NCI-H2196 (cell line): ENCODE data around the gene SMIM41.

Experiments used
- DNase-seq: peaks from one replicate; lab custom pipeline; 2025; ENCODE audit not compliant: unreplicated experiment; lab: John Stamatoyannopoulos, UW

Gene SMIM41

DNA sequence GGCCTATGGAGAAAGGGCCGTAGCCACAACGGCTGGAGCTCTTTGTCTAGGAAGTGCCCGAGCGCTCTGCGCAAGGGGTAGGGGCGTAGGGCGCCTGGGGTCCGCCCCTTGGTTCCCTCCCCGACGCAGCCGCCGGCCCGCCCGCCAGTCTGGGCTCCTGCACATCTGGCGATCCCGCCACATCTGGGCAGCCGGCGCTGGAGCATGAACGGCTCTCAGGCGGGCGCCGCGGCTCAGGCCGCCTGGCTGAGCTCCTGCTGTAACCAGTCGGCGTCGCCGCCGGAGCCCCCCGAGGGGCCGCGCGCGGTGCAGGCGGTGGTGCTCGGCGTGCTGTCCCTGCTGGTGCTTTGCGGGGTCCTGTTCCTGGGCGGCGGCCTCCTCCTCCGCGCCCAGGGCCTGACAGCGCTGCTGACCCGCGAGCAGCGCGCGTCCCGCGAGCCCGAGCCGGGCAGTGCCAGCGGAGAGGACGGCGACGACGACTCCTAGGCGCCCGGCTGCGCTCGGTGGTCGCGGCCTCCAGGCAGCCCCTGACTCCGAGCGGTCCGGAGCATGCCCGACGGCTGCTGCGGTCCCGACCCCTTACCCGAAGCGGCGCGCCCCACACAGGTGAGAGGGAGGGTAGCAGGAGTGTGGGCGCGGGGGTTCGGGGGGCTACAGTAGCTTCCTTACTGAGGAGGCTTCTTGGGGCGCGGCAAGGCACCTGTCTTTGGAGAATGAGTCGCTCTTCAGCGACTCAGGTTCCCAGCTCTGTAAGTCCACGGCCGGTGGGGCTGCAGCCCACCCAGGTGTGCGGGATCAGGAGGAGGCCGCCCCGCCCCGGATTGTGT lies at the start of gene SMIM41:
TSS of gene SMIM41 (plus strand) at position 129 of the 827 bp plus-strand sequence. CDS start at position 205, 76 bp downstream.
- DNase-seq: no peak

DNA sequence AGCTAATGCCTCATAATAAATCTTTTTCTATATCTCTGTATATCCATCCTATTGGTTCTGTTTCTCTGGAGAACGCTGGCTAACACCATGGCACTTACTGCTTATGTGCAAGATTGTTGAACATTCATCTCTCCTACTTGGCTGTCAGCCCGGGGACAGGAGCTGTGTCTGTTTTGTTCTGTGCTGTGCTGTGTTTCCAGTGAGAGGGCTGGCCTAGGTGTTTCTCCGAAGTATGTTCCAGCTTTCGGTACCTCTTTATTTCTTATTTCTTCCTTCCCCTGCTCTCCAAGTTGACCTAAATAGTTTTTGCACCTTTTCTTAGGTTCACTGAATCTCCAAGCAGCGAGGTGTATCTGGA lies 47.1 kb upstream of the SMIM41 start:
- DNase-seq: peak; percentile 49

GRCh38 chr12:52032804-52033445 lies 46.6 kb upstream of the SMIM41 start:
- DNase-seq: peak; percentile 96

DNA sequence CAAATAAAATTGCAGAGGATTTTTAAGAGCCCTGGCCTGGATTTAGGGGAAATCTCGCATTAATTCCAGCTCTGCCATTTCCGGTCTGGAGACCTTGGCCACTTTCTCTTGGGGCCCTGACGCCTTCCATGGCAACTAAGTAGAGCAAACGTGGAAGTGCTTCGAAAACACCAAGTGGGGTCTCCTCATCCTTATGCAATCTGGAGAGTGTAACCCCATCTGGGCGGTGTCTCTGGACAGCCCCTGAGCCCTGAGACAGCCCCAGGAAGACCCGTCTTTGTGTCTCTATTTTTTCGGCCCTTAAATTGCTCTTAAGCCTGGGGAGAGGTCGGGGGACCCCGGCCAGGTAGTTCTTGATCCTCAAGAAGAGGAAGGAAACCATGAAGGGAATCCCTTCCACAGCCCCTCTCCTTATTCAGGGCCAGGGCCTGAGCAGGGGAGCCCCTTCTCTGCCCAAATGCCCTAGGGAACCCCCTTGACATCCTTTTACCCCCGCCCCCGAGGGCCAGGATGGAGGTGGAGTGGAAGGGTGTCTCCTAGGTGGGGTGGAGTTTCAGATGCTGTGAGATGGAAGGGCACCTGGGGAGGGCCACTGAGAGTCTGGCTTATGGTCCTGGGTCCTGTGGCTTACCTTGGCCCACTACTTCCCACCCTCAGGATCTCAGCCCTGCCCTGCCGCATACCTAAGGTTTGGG lies 45.9 kb upstream of the SMIM41 start:
- no peak for DNase-seq

- no peak for DNase-seq
Observed at GRCh38 chr12:52035190-52035589, 44.3 kb upstream of the SMIM41 start.

GRCh38 chr12:52035926-52036325 lies 43.6 kb upstream of the SMIM41 start:
- DNase-seq: no peak

DNA sequence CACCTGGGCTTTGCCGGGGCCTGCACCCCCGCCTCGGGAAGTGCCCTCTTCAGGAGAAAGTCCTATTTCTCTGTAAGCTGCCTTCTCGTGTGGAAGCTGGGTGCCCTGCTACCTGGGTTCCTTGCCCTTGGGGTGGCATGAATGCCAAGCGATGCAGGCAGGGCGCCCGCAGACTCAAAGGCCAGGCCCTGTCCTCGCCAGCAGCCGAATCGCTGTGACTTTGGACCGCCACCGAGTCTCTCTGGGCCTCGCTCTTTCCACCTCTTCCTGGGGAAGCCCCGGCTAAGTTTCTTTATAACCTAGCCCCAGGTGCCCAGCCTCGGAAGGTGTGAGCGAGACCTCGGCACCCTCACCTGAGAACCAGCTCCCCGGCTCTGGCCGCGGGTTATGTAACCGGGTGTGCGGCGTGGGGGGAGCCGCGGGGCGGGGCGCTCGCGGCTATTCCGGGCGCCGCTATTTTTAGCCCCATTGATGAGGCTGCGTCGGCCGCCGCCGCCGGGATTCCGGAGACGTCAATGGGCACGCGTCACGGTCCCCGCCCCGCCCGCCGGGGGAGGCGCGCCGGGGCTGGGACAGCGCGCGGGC lies 42.8 kb upstream of the SMIM41 start:
- peak; percentile 88 for DNase-seq

DNA sequence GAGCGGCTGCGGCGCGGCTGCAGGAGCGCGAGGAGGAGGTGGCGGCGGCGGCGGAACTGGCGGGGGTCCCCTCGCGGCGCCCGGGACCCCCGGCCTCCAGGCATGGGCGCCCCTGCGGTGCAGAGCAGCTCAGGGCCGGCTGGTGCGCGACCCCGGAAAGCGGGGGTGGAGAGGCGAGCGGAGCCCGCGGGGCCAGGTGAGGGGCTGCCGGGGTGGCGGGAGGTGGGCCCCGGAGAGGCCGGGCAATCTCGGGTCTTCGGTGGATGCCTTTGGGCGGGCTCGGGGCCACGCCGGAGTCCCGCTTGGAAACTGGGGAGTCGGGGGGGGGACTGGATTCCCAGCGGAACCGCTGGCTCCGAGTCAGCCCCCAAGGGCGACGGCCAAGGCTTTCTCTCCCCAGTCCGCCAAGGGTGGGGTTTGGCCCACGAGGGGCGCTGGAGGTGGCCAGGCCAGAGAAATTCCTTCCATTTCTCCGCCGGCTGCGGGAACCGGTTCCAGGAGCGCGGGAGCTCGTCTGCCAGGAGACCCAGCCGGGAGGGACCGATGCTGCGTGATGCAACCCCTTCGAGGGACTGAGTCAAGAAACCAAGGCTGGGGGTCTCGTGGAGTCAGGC lies 42.1 kb upstream of the SMIM41 start:
- DNase-seq: no peak

DNA sequence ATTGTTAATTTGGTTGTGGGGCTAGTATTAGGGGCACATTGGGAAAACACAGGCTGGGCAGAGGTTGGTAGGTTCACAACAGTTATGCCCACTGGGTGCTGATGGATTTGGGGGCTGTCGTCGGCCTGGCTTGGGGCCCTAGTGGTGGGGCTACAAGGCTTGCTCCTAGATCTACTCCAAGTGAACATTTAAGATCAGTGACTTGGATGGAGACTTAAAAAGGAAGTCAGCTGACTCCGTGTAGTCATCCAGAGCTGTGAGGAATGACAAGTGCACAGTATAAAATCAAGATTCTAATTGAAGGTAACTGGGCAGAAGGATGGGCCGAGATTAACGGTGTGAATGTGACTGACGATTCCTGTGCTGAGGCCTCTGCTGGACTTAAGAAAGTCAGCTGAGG lies 41.1 kb upstream of the SMIM41 start:
- DNase-seq: no peak

GRCh38 chr12:52041035-52041434 lies 38.5 kb upstream of the SMIM41 start:
- no peak for DNase-seq

DNA sequence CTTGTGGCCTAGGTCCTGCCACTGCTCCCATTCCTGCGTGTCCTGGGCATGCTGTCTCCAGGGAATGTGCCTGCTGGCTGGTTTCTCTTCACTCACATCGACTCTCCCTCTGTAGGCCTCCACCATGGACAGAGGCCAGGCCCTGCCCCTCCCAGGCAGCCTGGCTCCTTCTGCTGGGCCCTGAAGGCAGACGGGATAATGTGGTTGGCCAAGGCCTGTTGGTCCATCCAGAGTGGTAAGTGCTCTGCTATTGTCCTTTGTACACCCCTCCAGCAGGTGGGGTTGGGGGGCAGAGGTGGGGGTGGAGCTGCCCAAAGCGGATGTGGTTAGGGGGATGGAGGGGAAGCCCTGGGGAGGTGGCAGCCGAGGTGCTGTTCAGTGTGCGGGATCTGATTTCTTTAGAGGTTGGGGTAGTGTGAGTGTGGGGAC lies 37.8 kb upstream of the SMIM41 start:
- DNase-seq: peak; percentile 87

DNA sequence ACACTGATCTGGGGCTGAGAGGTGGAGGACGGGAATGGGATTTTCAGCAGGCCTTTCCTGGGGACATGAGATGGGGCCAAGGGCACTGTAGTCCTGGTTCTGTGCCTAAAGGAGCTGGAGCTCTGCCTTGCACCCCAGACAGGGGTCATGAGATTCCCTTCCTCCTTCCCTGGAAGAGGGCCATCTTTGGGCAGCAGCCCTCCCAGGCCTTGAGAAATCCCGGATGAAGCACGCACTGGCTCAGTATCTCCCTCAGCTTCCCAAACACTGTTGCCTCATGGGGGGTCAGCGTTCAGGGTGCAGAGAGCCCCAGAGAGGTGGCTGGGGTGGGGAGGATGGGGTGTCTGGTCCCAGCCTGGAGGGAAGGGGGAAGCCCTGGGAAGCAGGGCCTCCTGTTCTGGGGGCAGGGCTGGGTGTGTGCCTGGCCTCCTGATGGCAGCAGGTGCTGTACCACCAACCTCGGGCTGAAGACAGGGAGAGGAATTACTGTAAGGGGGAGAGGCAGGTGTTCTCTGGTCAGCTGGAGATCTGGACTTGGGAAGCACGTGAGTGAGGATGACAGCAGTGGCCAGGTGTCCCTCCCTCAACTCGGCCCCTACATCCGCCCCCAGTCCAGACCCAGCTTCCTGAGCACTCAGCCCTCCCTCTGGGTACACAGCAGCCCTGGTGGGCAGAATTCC lies 36.7 kb upstream of the SMIM41 start:
- DNase-seq: peak; percentile 86

DNA sequence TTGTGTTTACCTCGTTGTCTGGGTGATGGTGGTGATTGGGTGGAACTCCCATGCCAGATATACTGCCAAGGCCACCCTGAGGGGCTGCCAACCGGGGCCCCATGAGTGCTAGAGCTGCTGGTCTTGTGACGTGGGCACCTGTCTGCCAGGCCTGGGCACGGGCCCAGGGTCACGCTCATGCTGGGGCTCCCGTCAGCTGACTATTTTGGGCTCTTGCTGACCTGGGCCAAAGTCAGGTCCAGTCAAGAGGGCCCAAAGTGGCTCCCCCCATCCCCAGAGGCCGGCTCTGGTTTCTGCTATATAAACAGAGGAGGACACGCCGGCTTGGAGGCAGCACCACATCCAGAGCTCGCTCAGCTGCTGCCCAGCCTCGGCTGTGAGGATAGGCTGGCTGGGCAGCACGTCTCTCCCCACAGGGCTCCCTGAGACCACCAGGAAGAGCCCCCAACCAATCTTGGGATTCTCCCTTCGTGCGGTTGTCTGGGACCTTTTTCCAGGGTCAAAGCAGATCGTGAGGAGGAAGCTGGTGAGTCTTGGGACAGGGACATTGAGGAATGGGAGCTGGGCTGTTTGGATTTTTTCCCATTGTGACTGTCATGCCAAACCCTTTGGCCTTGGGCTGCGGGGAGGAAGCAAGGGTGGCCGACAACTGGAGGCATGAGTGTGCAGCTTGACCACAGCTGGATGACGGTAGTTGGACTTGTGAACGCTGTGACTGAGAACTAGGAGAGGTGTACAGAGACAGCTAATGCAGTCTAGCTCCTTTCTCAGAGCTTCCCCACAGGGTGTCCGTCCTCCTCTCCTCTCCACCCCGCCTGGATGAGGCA lies 35.9 kb upstream of the SMIM41 start:
- DNase-seq: peak; percentile 86

GRCh38 chr12:52044292-52044983 lies 35.1 kb upstream of the SMIM41 start:
- no peak for DNase-seq

GRCh38 chr12:52045794-52046199 lies 33.7 kb upstream of the SMIM41 start:
- DNase-seq: no peak

DNA sequence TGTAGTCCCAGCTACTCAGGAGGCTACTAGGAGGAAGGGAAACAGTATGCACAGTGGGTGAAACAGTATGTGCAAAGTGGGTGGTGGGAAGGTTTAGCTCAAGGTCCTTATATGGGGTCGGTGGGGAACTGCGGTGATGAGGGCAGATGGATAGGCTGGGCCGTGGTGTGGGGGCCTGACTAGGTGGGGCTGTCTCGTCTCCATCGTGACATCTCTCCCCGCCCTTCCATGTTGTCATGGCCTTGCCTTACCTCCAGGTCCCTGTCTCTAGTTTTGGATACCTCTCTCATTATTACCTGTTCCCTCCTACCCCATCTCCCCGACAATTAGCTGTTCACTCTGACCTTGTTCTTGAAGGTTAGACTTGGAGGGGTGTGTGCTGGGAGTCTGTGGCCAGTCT lies 32.6 kb upstream of the SMIM41 start:
- no peak for DNase-seq

GRCh38 chr12:52049286-52049685 lies 30.2 kb upstream of the SMIM41 start:
- DNase-seq: no peak

GRCh38 chr12:52049688-52050087 lies 29.8 kb upstream of the SMIM41 start:
- no peak for DNase-seq

- peak; percentile 56 for DNase-seq
Observed at GRCh38 chr12:52050116-52050757, 29.3 kb upstream of the SMIM41 start.
